Right atrium auricular region (tissue), 2 donors: ENCODE data around the gene FMN2. TPM values are rescaled to one million over a fixed set of nuclear protein-coding genes. Genes with fewer than 3 reads are reported as not detected.

Experiments
- DNase-seq: peaks from one replicate; pipeline ENCODE4 v3.0.0-alpha.2; 2019; ENCODE audit warnings: low spot score
- H3K27ac ChIP-seq, 2 donors: fragments of 200-600 bp; sonication (generic); 1 replicate in 1 of 2; 2 replicates in 1 of 2; pipeline ENCODE4 v1.5.1; 2016 to 2019
- H3K27me3 ChIP-seq, 2 donors: fragments of 200-600 bp; sonication (generic); one replicate each; pipeline versions ENCODE4 v1.5.1 to v1.6.0; 2017 to 2019
- H3K36me3 ChIP-seq: fragments of 200-600 bp; sonication (generic); one replicate; pipeline ENCODE4 v1.5.1; 2016
- H3K4me1 ChIP-seq, 2 donors: fragments of 200-600 bp; sonication (generic); one replicate each; pipeline versions ENCODE4 v1.5.1 to v1.6.0; 2017 to 2019
- H3K4me3 ChIP-seq, 2 donors: fragments of 200-600 bp; sonication (generic); 1 replicate in 1 of 2; 2 replicates in 1 of 2; pipeline ENCODE4 v1.5.1; 2017 to 2019; ENCODE audit warnings: mild to moderate bottlenecking in 1 of 2, moderate library complexity in 1 of 2
- H3K9me3 ChIP-seq, 2 donors: fragments of 200-600 bp; sonication (generic); one replicate each; pipeline ENCODE4 v1.5.1; 2019
- CTCF ChIP-seq, 2 donors: fragments of 200-600 bp; sonication (generic); IDR thresholded peaks; one replicate each; pipeline ENCODE4 v1.5.1; 2019; ENCODE audit warnings: antibody characterized with exemption in 2 of 2
- total RNA-seq, 2 donors: library from RNA; depleted of rRNA; stranded (reverse); fragments of >200 nt; gene quantifications; one replicate each; pipeline ENCODE4 v1.1.0, GENCODE V29; 2016

Gene FMN2
- total RNA-seq, 2 donors from 2014 or later = 0.15 TPM; not detected in 1

DNA sequence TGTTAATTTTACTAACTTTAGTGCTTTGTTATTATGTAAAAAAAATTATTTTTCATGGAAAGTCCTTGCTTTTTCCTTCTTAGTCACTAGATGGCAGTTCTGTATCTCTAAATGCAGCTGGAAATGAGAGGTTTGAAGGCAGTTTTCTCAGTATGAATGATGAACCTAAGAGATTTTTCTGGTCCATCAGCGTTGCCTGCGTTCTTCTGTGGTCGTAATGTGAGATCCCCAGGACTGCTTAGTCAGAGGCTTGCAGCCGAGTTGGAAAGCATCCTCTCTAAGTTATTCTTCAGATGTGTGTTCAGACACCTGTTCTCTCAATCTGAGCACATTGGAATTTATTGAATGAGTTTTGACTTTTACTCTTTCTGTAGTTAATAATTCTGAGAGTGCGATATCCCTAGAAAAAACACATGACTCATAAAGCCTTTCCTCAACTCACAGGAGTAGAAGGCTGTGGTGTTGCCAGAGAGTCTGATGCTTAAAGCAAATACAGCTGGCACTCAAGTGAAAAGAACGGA is 99.3 kb downstream of the FMN2 start:
- Histone ChIP-seq H3K4me3 (no peak overlapping the region), H3K9me3 (no peaks in the 10 kb centered on the region), H3K27me3 (no peaks in the 10 kb centered on the region), H3K27ac (no peak overlapping the region), H3K4me1 (no peaks in the 10 kb centered on the region), H3K36me3 (no peaks in the 10 kb centered on the region)
- DNase-seq = no peak
- TF ChIP-seq CTCF (IDR thresholded peaks at IDR 0.05) = peak in 1 of 2 donors; percentile 26

DNA sequence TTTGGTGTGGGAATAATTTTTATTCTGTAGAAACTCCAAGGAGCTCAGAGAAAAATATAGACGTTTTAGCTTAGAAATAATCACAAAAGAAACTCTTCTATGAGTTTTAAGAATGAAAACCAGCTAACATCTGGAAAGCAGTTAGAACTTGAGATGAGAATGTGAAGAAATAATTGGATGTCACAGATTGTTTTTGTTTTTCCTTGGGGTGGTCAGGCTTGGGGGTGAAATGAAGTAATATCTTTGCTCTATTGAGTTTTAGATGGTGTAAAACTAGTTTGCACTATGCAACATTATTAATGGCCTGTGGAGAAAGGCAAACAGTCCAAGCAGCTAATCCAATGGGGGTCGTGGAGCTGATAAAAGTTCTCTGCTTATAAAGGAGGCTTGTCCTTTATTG is 101.2 kb downstream of the FMN2 start:
- Histone ChIP-seq H3K27ac (no peak overlapping the region), H3K9me3 (no peaks in the 10 kb centered on the region), H3K36me3 (no peaks in the 10 kb centered on the region), H3K27me3 (no peaks in the 10 kb centered on the region), H3K4me1 (no peaks in the 10 kb centered on the region), H3K4me3 (no peak overlapping the region)
- no peak for DNase-seq
- TF ChIP-seq CTCF (IDR thresholded peaks at IDR 0.05) = no peak

DNA sequence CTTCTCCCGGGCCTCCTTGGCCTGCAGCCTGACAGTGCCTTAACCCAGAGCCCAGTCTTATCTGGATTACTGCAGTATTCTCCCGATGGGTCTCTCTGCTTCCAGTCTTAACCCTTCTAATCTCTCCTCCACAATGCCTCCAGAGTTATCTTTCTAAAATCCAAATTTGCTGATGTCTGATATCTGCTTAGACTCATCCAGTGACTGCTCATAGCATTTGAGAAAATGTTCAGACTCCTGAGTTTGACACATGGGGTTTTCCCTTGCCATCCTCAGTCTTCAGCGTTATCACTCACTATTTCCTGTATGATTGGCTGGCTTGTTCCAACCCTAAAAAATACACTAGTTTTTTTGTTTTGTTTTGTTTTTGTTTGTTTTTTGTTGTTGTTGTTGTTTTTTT is 102.0 kb downstream of the FMN2 start:
- no peak for DNase-seq
- no peak overlapping the region for H3K4me3 ChIP-seq
- no peaks in the 10 kb centered on the region for H3K36me3 ChIP-seq
- no peak for TF ChIP-seq CTCF (IDR thresholded peaks at IDR 0.05)
- H3K9me3 ChIP-seq = no peaks in the 10 kb centered on the region
- no peak overlapping the region for H3K27ac ChIP-seq
- no peaks in the 10 kb centered on the region for H3K27me3 ChIP-seq
- no peaks in the 10 kb centered on the region for H3K4me1 ChIP-seq

- Histone ChIP-seq H3K9me3 (no peaks in the 10 kb centered on the region), H3K4me1 (no peaks in the 10 kb centered on the region), H3K36me3 (no peaks in the 10 kb centered on the region), H3K27me3 (no peaks in the 10 kb centered on the region), H3K27ac (no peak overlapping the region), H3K4me3 (no peak overlapping the region)
- TF ChIP-seq CTCF (IDR thresholded peaks at IDR 0.05) = no peak
- DNase-seq = no peak
Measured at GRCh38 chr1:240194120-240194519, 102.4 kb downstream of the FMN2 start.

DNA sequence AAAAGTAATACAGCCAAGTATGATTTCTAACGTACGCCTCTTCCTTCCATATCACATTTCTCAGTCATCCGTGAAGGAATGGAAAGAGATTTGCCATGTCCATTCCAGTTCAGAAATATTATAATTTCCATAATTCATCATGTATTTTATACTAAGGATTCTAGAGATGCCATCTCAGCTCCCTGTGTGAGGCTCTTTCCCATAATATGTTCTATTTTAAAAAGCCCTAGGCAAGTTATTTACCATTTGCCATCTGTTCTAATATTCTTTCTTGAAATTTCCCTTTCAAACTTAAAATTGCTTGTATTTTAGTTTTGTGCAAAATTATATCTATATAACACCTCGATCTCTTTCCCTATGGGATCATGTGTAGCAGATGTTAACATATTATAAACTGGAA is 106.7 kb downstream of the FMN2 start:
- Histone ChIP-seq H3K4me3 (no peak overlapping the region), H3K27ac (no peak overlapping the region), H3K36me3 (no peaks in the 10 kb centered on the region), H3K4me1 (no peaks in the 10 kb centered on the region), H3K9me3 (peaks cover 0 to 11% of the 10 kb centered on the region in 2 donors), H3K27me3 (no peaks in the 10 kb centered on the region)
- no peak for TF ChIP-seq CTCF (IDR thresholded peaks at IDR 0.05)
- DNase-seq = no peak
